ENCODE data around the gene MIP.

DNA sequence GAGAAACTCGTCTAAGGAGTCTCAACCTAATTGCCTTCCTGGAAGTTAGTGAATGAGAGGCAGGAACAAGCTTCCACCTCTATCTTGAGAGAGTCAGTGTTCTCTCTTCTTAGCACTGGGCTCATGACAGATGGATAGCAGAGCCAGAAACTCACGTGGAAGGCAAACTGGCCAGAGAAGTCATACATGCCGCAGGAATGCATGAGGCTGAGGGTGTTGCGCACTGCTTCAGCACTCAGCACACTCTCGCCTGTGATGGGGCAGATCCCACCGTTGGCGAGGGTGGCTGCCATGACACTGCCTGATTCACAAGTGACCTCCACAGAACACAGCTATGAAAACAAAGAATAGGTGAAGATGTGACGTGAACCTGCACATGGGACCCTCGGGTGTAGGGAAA is 19.9 kb upstream of the MIP start:
- TF ChIP-seq, protein P1, sequence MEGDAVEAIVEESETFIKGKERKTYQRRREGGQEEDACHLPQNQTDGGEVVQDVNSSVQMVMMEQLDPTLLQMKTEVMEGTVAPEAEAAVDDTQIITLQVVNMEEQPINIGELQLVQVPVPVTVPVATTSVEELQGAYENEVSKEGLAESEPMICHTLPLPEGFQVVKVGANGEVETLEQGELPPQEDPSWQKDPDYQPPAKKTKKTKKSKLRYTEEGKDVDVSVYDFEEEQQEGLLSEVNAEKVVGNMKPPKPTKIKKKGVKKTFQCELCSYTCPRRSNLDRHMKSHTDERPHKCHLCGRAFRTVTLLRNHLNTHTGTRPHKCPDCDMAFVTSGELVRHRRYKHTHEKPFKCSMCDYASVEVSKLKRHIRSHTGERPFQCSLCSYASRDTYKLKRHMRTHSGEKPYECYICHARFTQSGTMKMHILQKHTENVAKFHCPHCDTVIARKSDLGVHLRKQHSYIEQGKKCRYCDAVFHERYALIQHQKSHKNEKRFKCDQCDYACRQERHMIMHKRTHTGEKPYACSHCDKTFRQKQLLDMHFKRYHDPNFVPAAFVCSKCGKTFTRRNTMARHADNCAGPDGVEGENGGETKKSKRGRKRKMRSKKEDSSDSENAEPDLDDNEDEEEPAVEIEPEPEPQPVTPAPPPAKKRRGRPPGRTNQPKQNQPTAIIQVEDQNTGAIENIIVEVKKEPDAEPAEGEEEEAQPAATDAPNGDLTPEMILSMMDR (IDR thresholded peaks at IDR 0.05), result no peak
- no peak for TF ChIP-seq POLR2A (IDR thresholded peaks at IDR 0.05)

All from sigmoid colon (tissue), 3 donors.